ENCODE results near the gene SYT6.

SYT6 gene

DNA sequence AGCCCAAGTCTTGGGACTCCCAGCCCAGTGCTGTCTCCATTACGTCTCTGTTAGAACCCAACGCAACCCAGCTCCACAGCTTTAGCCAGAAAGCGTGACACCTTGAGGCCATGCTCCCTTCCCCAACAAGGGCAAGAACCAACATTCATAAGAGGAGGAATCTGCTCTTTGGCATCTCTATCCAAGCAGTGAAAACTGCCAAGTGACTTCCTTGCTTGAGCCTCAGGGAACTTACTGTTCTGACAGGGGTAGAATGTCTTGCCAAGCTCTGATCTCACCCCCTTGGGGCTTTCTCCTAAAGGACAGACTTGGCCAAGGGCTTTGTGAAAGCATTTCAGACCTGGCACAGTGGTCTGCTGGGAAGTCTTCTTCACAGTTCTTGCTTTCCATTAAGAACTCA is 56.6 kb downstream of the SYT6 start:
- DNase-seq (ENCODE audit: low read depth, low spot score) = no peak

DNA sequence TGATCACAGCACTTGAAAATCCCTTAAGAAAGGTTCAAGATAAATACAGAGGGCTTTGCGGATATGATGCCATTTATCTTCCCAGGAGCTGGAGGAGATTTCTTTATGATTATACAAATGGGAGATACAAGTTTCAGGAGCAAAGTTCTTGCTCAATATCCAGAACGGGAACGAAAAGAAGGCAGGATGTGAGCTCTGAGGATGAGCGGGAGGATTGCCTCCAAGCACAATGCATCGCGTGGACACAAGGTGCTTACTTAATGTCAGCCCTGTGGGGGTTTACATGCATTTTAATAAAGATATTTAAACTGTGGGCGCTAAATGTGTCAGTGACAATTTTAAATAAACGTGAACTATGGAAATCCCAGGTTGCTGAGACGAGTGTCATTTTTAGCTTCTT is 59.0 kb downstream of the SYT6 start:
- DNase-seq (ENCODE audit: low read depth, low spot score) = no peak
- H3K27ac ChIP-seq = no peak overlapping the region

More for the DNA sequence above, 56.6 kb downstream of the SYT6 start:
- H3K27ac ChIP-seq = no peak overlapping the region

DNA sequence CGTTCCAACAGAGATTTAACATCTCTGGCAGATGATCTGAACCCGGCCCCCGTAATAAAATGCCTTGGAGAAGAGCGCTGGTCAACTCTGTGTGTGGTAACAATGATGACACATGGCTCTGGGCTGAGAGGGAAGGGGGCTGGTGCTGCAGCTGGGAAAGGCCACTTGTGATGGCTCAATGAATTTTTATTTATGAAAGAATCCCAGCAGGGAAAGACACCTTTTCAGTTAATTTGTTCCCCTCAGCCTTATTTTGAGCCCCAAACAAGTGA is 59.4 kb downstream of the SYT6 start:
- DNase-seq (ENCODE audit: low read depth, low spot score) = no peak
- no peak overlapping the region for H3K27ac ChIP-seq

DNA sequence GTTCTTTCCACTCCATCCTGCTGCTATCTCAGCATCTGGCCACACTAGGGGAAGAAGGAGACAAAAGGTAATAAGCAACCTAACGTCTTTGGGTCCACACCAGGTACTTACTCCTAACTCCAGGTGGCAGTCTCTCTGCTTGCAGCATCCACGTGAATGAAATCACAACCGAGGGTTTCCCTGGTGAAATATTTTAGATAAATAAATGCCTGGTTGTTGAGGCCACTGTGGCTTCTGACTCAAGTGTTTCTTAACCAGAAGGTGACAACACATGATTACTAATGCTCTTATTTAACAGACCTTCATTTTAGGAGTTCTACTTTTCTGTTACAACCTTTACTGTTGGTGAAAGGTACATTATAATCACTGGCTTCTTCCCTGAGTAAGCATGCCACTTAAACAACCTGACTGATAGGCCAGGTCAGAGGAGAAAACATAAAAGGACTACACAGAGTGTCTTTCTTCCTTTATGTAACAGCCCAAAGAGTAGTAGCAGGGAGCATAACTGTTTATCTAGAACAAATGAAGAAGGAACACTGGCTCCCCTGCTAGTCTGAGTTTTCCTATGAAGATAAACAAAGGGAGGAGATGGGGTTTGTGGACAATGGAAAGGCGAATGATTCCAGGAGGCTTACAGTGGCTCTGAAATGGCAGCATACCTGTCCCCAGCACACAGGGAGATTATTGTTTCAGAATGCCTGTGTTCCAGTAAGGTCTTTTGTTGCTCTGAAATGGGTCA is 59.9 kb downstream of the SYT6 start:
- no peak overlapping the region for H3K27ac ChIP-seq
- DNase-seq (ENCODE audit: low read depth, low spot score) = peak; percentile 10

DNA sequence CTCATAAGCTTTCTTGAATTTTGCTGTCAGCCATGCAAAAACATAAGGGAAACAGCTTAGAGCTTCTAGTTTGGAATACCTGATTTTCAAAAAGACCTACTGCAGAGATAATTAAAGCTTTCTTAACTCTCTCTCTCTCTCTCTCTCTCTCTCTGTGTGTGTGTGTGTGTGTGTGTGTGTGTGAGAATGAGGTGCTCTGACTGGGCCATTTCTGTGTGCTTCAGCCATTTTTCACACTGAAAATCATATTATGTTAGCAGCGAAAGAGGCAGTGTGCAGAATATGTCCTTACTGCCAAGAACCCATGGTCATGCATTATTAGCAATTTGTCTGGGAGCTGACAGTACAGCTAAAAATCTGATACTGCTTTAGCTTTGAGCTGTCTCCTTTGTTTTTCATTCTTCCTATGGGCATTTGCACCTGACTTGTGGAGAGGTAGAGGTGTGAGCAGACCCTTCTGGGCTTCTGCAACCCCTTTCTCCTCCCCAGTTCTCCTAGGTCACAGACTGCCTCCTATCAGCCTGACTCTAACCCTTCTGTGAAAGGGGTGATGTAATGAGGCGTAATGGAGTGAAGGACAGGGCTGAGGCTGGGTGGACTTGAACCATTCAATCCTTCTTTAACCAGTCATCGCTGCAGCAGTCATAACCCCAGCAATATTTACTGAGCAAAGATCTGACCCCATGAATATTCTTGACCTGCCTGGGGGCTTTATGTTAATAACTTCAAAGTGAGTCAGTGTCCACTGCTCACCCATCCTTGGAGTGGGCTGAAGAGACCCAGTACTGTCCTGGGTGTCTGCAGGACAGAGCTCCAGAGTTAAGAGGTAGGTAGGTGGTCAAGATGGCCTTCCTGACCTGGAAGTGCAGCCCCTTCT is 61.2 kb downstream of the SYT6 start:
- DNase-seq (ENCODE audit: low read depth, low spot score) = no peak
- H3K27ac ChIP-seq = no peak overlapping the region

DNA sequence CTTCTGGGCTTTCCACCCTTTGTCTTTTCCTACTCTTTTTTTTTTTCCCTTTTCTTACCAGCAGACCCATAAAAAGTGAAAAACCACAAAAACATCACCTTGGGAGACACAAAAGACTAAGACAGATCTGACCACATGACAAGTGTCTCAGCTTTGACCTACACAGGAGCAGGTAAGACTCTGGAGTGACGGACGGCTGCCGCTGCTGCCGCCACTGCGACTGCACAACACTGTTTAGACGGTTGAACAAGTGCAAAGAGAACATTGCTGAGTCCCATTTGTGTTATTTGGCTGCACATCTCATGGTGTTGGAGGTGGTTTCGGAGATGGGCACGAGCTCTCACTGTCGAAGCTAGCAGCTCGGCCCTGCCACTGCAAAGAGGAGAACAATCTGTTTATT is 62.0 kb downstream of the SYT6 start:
- DNase-seq (ENCODE audit: low read depth, low spot score) = no peak
- H3K27ac ChIP-seq = no peak overlapping the region

DNA sequence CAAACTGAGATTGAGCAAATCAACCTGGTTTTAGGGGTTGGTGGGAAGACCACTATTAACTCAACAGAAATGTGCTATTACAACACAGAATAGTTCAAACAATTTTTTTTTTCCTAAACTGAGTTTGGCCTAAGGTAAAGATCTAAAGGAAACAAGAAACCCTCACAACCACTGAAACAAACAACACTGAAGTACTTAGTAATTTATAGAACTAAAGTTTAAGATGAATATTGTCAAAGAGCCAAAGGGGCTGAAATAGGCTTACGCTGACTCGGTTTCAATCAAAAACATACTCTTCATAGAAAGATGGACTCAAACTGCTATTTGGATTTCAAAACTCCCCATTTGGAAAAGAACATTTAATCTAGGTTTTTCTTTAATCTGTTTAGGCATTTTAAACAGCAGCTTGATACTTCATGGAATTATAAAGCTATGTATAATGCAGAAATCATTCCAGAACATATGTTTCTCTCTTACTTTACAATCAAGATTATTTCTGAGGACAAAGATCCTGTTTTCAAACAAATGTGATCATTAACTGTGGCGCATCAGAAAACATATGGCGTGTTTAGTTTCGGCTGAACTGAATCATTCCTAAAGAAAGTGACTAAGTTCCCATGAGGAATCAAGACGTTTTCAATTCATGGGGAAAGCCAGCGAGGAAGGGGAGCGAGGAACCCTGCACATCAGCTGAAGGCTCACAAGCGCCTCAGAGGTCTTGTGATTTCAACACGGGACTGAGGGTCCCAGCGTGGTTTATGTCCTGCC is 62.7 kb downstream of the SYT6 start:
- H3K27ac ChIP-seq = no peak overlapping the region
- no peak for DNase-seq (ENCODE audit: low read depth, low spot score)

DNA sequence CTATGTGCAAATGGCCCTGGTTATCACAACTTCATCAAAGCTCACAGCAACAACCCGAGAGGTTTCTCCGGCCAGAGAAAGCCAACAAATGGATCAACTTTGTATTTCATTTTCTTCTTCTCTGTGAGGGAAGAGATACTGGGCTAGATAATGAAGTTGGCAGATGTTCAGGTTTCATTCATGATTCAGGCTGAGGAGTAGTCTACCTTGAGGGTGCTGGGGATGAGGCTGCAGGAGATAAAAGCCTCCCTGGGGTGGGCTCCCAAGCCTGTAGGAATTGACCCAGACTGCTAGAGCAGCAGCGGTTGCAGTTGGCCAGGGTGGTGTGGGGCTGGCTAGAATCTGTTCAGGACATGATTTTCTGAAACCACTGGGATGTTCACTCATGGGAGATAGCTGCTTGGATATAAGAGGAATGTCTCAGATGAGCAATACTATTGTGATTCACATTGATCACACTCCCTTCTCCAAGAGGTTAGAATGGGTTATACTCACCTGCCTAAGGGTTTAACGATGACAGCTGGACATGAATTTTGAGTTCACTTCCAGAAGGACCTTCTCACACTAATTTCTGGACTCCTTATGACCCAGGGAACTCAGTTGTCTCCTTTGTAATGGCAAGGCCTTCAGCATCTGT is 64.0 kb downstream of the SYT6 start:
- H3K27ac ChIP-seq = no peak overlapping the region
- DNase-seq (ENCODE audit: low read depth, low spot score) = no peak

DNA sequence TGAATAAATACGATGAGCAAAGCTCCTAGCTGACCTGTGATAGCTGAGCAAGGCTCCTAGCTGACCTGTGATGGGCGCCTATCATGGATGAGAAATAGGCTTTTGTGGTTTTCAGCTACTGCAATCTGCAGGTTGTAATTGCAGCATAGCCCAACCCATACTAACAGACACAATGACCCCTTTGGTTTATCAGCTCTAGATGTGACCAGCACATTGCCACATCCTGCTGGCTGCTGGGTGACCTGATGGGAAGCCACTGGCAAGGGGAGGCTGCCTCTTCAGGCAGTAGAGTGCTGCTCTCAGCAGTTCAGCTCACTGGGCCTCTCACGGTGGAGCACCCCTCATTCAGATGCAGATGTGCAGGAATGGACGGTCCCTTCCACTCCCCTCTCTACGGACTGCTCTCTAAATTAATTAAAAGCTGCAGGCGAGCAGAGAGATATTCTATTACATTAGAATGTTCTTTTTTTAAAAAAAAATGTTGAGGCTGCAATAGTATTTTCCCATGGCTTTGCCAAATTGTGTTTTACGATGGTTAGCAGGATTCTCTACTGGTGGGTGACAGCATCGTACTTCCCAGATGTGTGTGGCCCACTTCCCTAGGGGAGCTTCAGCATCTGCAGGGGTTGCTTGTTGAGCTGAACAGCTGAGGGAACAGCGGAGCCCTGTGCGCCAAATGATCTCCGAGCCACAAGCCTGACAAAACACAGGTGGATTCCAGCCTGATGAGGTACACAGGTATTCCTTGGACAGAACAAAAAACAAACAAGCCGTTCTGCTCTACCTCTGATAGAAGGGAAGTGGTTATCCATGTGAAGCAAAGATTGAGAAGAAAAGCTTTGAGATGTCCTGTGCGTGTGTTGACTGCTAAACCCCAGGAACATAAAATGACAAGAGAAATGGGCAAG is 65.0 kb downstream of the SYT6 start:
- DNase-seq (ENCODE audit: low read depth, low spot score) = no peak
- no peak overlapping the region for H3K27ac ChIP-seq

DNA sequence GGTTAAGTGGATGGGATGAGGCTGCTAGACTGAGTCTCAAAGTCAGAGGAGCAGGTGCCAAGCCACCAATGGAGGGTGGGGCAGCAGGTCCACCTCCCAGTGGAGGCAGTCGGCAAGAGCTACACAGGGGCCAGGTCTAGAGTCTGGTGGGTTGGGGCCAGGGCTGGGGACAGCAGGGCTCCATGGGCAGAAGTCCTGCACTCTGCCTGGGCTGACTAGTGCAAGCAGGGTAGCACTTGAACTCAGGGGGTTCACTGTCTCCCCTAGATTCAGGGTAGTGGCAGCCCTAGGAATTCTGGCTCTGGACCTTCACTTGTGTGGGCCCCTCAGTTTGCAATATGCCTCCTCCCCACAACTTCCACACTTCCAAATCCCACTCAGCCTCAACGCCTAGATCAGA is 66.2 kb downstream of the SYT6 start:
- no peak for DNase-seq (ENCODE audit: low read depth, low spot score)

DNA sequence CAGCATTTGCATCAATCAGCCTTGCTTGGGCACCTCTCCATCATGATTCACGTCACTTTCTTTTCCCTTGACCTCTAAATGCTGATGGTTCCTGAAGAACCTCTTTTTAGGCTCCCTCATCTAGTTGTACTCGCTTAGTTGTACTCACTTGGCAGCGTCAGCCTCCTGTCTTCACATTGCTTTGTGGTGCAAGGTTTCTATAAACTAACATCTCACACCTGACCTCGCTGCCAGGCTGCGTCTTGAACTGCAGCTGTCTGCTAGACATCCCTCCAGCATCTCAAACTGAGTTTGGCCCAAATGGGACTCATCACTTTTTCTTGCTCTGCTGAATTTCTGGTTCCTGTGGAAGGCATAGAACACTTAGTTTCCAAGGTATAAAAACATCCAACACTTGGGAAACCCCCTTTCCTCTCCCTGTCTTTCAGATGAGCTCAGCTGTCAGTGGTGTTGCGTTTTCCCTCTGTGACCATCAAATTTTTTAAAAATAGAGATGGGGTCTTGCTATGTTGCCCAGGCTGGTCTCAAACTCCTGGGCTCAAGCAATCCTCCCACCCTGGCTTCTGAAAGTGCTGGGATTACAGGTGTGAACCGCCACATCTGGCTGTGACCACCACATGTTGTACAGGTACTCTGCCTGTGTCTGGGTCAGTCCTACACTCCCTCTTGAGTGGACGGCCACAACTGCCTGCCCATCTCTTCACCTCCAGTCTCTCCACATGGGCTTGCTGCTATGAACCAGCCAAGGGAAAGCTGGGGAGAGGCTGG is 66.9 kb downstream of the SYT6 start:
- no peak for DNase-seq (ENCODE audit: low read depth, low spot score)

More for the DNA sequence above, 66.2 kb downstream of the SYT6 start:
- no peak overlapping the region for H3K27ac ChIP-seq

DNA sequence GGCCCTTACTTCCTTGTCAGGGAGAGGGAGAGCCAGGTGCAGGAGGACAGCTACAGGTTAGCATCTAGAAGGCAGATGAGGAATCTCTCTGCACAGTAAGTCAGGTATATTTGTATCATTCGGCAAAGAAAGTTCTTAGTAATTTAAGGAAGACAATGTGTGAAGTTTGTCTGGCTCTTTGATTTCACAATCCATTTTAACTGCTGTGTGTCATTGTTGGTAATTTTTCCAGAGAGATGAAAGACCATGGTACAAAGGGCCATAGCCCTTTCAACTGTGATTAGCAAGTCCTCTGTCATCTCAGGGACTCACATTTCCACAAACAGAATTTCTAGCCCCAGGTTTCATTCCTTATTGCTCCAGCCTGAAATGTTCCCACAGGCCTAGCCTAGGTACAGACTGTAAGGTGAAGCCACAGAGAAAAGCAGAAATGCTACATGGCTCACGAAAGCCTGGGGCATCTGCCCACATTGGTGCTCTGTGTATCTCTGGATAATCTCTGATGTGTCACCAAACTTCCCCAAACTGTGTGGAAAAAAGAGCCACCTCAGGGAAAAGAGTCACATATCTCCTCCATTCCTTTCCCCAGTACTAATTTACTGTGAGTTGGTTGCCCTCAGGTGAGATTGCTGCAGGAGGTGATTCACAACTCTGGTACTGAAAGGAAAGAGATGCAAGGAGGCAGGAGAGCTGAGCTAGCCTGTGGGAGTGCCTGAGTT is 70.6 kb downstream of the SYT6 start:
- H3K27ac ChIP-seq = peak overlapping the region; percentile 5
- peak; percentile 20 for DNase-seq (ENCODE audit: low read depth, low spot score)

More for the DNA sequence above, 66.9 kb downstream of the SYT6 start:
- H3K27ac ChIP-seq = no peak overlapping the region

DNA sequence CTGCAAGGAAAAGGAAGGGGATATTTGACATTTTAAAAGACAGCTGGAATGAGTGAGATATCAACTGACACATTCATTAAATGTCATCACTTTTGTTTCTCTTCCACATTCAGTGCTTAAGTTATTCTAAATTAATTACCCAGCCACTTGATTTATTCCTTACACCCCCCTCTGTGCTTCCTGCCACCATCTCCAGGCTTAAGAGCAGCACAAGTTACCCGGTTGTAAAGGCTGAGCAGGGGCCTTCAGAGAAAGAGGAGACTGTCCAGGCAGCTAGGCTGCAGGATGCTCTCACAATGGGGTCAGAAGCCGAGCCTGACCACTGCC is 71.4 kb downstream of the SYT6 start:
- H3K27ac ChIP-seq = no peak overlapping the region
- DNase-seq (ENCODE audit: low read depth, low spot score) = no peak

DNA sequence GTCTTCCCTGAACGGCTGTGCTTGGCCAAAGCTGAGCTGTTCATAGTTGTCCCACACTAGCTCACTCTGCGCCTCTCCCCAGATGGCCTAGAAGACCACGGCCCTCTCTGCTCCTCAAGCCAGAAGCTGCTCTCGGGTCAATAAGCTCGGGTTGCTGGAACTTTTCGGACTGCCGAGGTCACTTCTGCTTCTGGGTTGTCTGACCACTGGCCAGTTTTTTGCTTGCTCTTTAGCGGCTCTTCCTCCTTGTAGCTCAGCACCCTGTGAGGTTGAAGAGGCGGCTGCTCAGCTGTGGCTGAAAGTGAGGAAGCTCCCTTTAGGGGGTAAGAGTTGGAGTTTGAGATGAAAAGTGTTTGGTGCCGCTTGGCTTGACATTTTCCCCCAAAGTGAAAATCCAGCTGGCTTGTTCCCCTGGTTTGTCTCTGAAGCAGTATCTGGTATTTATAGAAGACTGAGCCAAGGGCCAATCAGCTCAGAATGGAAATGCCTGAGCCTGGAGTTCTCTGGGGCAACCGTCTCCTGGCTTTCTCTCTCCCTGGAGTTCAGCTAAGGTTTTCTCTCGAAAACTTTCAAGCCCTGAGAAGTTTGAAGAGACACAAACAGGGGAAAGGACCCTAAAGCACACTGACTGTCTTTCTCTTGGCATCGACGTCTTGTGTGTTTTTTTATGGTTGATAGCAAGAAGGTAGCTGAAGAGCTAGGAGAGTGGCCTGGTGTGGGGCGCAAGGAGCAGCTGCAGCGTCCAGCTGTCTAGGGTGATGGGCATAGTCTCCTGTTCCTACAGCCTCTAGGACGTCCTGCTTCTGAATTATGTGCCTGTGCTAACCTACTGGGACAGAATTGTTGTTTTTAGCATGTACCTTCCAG is 72.0 kb downstream of the SYT6 start:
- no peak overlapping the region for H3K27ac ChIP-seq

DNA sequence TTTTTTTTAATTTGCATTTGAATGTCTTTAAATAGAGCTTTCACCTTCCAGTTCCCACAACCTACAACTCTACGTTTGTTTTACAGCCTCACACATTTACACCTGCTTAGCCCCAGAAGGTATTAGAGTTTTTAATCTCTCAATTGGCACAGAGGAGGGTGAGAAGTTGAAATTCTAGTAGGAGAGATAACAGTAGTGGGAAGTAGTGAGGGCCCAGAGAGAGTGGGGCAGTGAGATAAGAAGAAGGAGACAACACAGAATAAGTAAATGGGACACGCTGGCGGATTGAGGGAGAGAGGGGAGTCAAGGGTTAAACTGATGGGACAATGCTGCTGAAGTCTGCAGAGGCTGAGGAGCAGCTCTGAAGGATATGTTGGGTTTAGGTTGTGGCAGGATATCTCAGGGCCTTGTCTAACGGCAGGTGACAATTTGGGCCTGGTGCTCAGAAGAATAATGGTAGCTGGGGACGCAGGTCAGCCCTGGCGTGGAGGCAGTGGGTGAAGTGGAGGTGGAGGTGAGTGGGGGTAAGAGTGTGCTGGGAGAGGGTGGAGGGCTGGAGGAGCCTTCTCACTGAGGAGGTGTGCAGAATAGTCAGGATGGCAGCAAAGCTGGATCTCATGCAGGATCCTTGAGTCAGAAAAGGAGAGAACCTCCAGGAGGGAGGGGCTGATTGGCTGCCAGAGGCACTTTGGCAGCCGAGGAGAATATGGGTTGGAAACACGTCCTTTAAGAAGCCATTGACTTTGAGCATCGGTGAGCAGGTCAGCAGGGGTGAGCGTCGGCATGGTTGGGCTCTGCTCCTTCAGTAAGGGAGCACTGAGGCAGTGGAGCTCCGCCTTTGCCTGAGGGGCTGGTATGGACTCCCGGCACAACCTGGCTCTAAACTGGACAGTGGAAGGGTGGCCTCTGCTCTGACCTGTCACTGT is 72.9 kb downstream of the SYT6 start:
- H3K27ac ChIP-seq = no peak overlapping the region
- no peak for DNase-seq (ENCODE audit: low read depth, low spot score)

More for the DNA sequence above, 72.0 kb downstream of the SYT6 start:
- DNase-seq (ENCODE audit: low read depth, low spot score) = no peak

DNA sequence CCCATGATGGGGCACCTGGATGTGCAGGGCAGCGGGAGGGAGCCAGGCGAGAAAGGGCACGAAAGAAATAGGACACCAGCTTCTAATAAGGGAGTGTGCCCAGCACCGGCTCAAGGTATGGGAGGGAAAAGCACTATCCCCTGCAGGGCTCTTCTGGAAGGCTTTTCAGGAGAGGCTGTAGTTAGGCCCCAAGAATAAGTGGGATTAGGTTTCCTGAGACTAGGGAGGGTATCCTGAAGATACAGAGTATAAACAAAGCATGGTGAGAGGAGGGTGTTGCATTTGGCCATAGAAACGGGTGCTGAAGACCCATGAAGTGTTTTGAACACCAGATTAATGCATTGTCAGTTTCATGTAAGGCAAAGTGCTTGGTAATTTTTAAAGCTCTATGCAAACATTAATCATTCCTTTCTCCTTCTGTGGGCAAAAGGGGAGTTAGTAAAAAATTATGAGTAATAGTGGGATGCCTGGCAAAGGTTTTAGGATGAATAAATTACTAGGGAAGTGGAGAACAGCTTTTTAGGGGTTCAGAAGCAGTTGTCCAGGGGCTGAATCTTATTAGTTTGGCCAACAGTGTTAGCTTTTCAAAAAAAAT is 74.0 kb downstream of the SYT6 start:
- H3K27ac ChIP-seq = no peak overlapping the region
- no peak for DNase-seq (ENCODE audit: low read depth, low spot score)
